ENCODE measurements around the gene SFN.
"Not testable (repeated sequence)": the region's sequence is repeated elsewhere in the genome, so short reads cannot be mapped to it uniquely, and the experiment has no call there.

Gene SFN

DNA sequence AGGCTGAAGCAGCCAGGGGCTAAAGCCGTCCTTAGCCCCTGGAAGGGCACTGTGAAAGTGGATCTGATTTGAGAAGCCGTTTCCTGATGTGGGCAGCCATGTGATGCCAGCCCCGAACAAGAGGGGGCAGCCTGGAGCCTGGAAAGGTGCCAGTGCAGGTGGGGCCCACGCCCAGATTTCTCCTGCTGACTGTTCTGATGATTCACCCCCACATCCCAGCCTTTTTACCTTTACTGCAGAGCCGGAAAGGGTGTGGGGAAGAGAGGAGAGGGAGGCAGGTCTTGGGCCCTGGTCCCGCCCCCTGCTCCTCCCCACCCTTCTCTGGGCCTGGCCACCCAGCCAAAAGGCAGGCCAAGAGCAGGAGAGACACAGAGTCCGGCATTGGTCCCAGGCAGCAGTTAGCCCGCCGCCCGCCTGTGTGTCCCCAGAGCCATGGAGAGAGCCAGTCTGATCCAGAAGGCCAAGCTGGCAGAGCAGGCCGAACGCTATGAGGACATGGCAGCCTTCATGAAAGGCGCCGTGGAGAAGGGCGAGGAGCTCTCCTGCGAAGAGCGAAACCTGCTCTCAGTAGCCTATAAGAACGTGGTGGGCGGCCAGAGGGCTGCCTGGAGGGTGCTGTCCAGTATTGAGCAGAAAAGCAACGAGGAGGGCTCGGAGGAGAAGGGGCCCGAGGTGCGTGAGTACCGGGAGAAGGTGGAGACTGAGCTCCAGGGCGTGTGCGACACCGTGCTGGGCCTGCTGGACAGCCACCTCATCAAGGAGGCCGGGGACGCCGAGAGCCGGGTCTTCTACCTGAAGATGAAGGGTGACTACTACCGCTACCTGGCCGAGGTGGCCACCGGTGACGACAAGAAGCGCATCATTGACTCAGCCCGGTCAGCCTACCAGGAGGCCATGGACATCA lies at the start of gene SFN:
Gene SFN (plus strand): TSS at position 369 of the 904 bp plus-strand sequence. CDS start 64 bp downstream, at position 433.
- peak; percentile 37 for DNase-seq (ENCODE audit: low spot score)

GRCh38 chr1:26814377-26814776 lies 48.6 kb upstream of the SFN start:
- no peak for DNase-seq (ENCODE audit: low spot score)

DNA sequence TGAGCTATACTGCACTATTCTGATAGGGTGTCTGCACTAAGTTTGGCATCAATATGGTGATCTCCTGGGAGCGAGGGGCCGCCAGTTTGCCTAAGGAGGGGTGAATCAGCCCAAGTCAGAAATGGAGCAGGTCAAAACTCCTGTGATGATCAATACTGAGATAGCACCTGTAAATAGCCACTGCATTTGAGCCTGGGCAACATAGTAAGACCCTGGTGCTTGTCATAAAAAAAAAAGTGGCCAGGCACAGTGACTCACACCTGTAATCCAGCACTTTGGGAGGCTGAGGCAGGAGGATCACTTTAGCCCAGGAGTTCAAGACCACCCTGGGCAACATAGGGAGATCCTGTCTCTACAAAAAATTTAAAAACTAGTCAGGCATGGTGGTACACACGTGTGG lies 48.1 kb upstream of the SFN start:
- DNase-seq (ENCODE audit: low spot score): no peak

DNA sequence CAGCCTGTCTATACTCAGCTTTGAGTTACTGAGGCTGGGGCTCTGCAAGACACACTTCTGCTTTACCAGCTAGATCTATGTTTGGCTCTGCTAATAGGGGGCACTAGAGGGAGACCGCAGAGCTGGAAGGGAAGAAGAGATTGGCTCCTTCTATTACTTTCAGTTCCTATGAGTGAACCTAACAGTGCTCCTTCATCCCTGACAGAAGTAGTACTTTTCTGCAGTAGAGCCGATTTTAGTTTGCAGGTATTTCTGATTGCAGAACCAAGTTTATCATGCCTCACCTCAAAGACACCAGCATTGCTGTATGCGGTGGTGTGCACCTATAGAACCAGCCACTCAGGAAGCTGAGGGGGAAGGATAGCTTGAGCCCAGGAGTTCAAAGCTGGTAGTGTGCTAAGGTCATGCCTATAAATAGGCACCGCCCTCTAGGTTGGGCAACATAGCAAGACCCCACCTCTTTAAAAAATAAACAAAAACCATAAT lies 42.1 kb upstream of the SFN start:
- no peak for DNase-seq (ENCODE audit: low spot score)

- DNase-seq (ENCODE audit: low spot score): no peak
These were observed 40.1 kb upstream of the SFN start for GRCh38 chr1:26822737-26823395.

- DNase-seq (ENCODE audit: low spot score): no peak
These were observed 38.2 kb upstream of the SFN start for GRCh38 chr1:26824731-26825130.

- peak; percentile 56 for DNase-seq (ENCODE audit: low spot score)
These were observed 36.5 kb upstream of the SFN start, which contains the start of gene ZDHHC18 for GRCh38 chr1:26826261-26827105. ZDHHC18 (plus strand) TSS chr1:26826688; CDS start chr1:26826805, 117 bp downstream.

GRCh38 chr1:26827106-26827604 lies 35.8 kb upstream of the SFN start:
- no peak for DNase-seq (ENCODE audit: low spot score)

DNA sequence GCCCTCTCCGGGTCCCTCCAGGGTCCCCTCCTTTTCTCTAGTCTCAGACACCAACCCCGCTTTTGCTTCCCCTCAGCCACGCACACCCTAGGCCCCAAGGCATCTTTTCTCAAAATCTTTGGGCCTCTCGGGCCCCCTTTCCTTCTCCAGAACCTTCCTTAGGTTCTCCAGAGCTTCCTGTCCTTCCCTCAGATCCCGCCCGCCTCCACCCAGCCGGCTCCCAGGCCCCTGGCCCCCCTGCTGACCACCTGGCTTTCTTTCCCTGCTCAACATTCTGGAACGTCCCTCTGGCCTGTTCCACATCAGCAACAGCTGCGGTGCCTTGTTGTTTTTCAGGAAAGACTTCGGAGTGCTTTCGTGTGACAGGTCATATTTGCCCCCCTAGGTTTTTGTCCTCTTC lies 35.3 kb upstream of the SFN start:
- DNase-seq (ENCODE audit: low spot score): no peak

GRCh38 chr1:26828411-26828991 lies 34.4 kb upstream of the SFN start:
- no peak for DNase-seq (ENCODE audit: low spot score)

- DNase-seq (ENCODE audit: low spot score): no peak
These were observed 33.6 kb upstream of the SFN start for GRCh38 chr1:26829184-26829911.

DNA sequence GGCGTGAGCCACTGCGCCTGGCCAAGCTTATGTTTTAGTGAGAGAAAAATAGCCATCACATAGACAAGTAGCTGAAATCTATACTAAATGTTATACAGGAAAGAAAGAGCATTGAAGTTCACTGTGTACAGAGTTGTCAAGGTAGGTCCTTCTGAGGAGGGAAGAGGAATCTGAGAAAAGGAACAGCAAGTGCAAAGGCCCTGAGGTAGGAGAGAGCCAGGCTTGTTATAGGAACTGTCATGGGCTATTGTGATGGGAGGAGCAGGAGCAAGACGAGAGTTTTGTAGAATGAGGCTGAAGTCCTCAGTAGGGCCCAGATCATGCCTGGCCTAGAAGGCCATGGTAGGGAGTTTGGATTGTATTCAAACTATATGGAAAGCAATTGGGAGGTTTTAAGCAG lies 31.9 kb upstream of the SFN start:
- no peak for DNase-seq (ENCODE audit: low spot score)

- DNase-seq (ENCODE audit: low spot score): no peak
These were observed 31.3 kb upstream of the SFN start for GRCh38 chr1:26831546-26832248.

DNA sequence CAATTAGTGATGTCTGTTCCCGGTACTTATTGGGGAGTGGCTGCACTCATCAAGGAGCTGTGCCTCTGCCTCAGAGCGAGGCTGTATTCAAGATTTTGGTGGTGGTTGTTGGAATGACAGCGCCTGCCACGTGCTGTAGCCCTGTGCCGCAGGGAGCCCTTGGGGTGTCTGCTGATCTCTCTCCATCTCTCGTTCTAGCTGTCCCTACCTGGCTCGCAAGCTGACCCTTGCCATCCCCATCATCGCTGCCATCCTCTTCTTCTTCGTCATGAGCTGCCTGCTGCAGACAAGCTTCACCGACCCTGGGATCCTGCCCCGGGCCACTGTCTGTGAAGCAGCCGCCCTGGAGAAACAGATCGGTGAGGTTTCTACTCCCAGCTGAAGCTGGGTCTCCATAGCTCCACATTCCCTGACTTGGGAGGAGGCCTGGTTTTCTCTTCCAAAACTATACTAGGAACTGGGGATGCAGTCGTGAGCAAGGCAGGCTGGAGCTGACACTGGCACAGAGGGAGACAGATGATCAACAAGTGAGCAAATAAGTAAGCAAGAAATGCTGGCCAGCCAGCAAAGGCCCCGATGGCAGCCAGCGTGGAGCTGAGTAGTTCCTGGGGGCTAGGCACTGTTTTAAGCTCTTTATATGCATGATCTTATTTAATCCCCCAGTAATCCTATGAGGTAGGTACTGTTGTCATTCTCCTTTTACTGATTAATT lies 30.5 kb upstream of the SFN start:
- DNase-seq (ENCODE audit: low spot score): no peak

GRCh38 chr1:26833432-26834405 lies 29.2 kb upstream of the SFN start:
- DNase-seq (ENCODE audit: low spot score): no peak

GRCh38 chr1:26837665-26838064 lies 25.3 kb upstream of the SFN start:
- DNase-seq (ENCODE audit: low spot score): not testable (repeated sequence)

GRCh38 chr1:26838474-26839338 lies 24.2 kb upstream of the SFN start:
- DNase-seq (ENCODE audit: low spot score): no peak
